ENCODE results near the gene ASB18. TPM values are rescaled to one million over a fixed set of nuclear protein-coding genes. Genes with fewer than 3 reads are reported as not detected.

The ASB18 gene
- total and polyA plus RNA-seq, 2 of the 8 experiments (the other 6 are each of a cell fraction or from before 2014, with no cell fraction given), result not detected

DNA sequence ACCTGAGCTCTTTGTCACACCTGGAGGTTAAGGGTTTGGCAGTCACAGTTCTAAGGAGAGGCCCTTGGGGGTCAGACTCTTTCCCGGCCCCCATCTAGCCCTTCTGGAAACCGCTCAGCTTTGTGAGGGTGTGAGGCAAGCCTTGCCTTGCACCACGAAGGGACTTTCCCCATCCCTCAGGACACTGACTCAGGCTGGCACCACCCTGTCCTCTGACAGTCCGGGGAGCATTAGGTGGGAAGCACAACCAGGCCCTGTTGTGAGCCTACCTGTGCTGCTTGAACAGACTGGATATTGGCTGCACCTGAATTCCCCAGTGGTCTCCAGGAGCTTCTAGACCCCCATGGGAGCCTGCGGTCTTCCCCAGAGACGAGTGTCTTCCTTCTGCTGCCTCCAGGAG lies 49.0 kb downstream of the ASB18 start (continued):
- TF ChIP-seq, protein P1, sequence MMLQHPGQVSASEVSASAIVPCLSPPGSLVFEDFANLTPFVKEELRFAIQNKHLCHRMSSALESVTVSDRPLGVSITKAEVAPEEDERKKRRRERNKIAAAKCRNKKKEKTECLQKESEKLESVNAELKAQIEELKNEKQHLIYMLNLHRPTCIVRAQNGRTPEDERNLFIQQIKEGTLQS (IDR thresholded peaks at IDR 0.05; ENCODE audit: insufficient read depth, low read depth, low read length), result no peak
- TF ChIP-seq CBX8 (IDR thresholded peaks at IDR 0.05; ENCODE audit: borderline replicate concordance, low read depth, low read length) (no peak), RBBP5 (IDR thresholded peaks at IDR 0.05; ENCODE audit: borderline replicate concordance, low read depth, low read length) (no peak), CREB1 (IDR thresholded peaks at IDR 0.05) (no peak), YY1 (IDR thresholded peaks at IDR 0.05; ENCODE audit: low read depth, low read length) (no peak), CTBP2 (IDR thresholded peaks at IDR 0.05; ENCODE audit: borderline replicate concordance, insufficient read depth, insufficient read length, low read length) (no peak)

Measured in H1 (cell line).